Central memory CD4-positive, alpha-beta T cell (primary cell): ENCODE results near the gene JOSD2.

Experiments used
- DNase-seq: peaks from one replicate; pipeline ENCODE4 v3.0.0; 2022
- total RNA-seq, 3 experiments: gene quantifications; one replicate each; lab custom pipeline; 2026; lab: John Stamatoyannopoulos, UW

JOSD2 gene
- total RNA-seq: 3.7 to 15.3 (median 11.0) reads per million in 3 experiments

- peak; percentile 98 for DNase-seq
Measured at GRCh38 chr19:50511069-50511822, at the start of gene JOSD2. JOSD2 (minus strand) TSS chr19:50511191; CDS start chr19:50510431, 760 bp downstream.

- no peak for DNase-seq
Measured at GRCh38 chr19:50559636-50560035, 48.6 kb upstream of the JOSD2 start.

- no peak for DNase-seq
Measured at GRCh38 chr19:50558449-50558848, 47.5 kb upstream of the JOSD2 start.

- DNase-seq: no peak
Measured at GRCh38 chr19:50558039-50558438, 47.0 kb upstream of the JOSD2 start.

DNA sequence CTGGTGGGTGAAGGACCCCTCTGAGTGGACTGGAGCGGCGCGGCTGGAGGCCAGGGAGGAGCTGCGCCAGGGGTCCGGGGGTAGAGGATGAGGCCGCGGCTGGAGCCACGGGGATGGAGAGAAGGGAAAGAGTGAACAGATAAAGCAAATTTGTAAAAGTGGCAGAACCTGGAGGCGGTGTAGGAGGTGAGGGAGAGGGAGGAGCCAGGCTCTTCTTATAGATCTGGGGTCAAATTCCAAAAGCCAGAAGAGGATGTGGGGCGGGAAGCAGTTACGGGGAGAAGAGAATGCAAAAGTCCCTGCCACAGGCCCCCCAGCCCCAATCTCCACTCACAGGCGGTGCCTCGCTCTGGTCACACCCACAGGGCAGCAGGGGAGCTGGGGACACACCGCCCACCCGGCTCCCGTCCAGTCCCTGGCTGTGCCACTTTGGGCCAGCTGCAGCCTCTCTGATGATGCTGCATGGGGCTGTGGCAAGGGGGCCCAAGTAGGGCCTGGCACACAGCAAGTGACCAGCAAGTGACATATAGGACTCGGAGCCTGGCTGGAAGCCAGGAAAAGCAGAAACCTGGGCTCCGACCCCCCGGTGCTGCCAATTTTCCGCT, 46.1 kb upstream of the JOSD2 start:
- no peak for DNase-seq

GRCh38 chr19:50556282-50557008, 45.5 kb upstream of the JOSD2 start:
- DNase-seq: peak; percentile 52

GRCh38 chr19:50555450-50556281, 44.7 kb upstream of the JOSD2 start:
- DNase-seq: no peak

DNA sequence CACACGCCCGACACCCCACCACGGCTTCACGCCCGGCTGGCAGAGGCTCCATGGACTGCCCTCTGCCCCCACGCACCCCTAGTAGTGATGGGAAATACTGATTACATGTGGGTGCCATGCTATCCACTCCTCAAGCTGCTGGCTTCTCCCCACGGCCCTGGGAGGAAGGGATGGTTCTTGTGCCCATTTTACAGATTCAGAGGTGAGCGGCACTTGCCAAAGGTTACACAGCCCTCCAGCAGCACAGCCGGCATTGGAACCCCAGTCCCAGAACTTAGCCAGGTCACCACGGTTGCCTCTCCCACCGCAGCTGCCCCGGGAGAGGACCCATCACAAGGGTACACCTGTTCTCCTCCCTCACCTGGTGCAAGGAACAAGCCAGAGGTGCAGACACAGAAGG, 44.0 kb upstream of the JOSD2 start:
- no peak for DNase-seq

GRCh38 chr19:50554212-50554611, 43.2 kb upstream of the JOSD2 start:
- DNase-seq: no peak

DNA sequence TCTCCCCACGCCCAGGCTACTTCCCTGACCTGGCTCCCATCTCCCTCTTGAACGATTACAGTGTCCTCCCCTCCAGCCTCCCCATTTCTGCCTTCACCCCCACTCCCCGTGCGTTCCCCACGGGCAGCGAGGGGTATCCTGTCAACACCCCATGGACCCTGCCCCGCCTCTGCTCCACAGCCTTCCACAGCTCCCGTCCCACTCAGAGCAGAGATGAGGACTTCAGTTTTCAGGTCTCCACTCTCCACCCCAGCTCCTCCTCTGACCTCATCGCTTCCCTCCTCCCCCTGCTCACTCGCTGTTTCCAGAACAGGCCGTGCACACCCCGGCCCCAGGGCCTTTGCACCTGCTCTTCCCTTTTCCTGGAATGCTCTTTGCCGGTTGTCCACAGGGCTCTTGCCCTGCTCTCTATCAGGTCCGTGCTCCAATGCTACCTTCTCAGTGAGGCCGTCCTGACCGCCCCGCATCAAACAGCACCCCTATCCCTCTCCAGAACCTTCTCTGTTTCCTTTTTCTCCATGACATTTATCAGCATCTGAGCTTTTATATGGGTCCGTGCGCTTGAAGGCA, 42.2 kb upstream of the JOSD2 start:
- no peak for DNase-seq

DNA sequence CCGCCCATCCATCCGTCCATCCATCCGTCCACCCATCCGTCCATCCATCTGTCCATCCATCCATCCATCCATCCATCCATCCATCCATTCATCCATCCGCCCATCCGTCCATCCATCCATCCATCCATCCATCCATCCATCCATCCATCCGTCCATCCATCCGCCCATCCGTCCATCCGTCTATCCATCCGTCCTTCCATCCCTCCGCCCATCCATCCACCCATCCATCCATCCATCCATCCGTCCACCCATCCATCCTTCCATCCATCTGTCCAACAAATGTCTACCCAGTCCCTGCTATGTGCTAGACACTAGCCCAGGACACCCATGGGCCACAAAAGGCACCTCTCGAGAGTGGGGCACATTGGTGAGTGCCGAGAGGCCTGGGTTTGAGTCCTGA, 41.5 kb upstream of the JOSD2 start:
- no peak for DNase-seq

DNA sequence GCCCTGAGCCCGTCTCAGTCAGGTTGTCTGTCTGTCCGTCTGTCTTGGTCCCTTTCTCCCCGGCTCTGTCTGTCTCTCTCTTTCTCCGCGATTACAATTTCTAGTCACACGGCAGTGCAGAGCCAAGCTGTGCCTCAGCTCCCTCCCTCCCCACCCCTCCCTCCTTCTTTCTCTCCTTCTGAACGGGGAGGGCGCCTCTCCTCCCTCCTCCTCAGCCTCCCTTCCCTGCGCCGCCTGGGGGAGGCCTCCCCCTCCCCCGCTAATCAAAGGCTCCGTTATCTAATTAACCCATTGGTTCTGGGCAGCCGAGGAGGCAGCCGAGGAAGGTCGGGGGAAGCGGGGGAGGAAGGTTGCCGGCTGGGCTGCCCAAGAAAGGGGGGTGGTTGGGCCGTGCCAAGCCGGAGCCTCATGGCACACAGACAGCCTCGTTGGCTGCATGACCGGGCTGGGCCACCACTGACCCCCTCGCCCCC, 40.8 kb upstream of the JOSD2 start:
- no peak for DNase-seq

DNA sequence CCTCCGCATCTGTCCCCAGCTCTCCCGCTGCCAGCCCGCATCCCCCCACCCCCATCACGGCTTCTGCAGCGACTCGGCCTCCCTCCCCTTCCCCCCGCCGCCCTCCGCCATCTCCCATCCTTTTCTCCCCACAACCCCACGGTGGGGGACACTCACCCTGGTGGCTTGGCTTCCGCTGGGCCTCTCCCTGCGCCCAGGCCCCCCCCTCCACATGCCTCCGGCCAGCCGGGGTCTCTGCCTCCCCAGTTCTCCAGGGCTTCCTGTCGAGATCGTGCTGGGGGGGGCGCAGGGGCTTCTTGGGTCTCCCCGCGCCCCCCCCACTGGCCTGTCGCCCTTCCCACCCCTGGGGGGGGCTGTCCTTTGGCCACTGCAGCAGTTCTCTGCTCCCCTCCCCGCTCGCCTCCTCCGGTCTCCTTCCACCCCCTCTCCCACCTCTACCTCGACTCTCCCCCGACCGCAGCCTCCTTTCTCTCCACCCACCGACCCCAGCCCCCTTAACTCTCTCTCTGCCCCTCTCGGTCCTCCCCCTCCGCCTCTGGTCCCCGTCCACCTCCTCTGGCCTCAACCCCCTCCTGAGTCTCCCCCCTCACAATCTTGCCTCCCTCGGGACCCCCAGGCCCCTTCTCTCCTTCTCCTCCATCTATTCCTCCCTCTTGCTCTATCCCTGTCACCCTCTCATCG, 40.2 kb upstream of the JOSD2 start:
- DNase-seq: no peak

- DNase-seq: no peak
Measured at GRCh38 chr19:50550594-50550966, 39.6 kb upstream of the JOSD2 start.

DNA sequence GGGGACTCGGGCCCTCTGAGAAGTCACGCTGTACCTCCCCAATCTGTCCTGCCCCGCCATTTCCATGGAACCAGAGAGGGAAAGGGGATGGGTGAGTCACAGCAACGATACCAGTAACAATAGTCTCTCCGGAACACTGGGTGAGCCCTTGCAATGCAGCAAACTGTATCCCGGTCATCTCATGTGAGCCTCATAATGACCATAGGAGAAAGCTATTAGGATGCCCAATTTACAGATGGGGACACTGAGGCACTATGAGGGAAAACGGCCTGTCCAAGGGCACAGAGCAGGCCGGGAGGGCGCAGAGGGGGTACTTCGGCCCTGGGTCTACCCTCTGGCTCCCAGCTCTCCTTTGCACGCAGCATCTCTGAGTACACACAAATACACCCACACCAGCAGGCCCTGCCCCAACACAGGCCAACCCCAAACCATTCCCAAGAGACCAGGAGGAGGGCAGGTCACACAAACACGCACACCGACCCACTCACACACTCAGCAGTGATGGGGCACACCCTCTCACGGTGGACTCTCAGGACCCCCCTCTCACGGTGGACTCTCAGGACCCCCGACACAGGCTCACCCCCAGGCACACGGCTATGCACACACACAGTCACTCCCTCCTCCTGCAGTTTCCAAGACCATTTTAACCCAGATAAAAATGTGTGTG, 39.1 kb upstream of the JOSD2 start:
- DNase-seq: no peak

DNA sequence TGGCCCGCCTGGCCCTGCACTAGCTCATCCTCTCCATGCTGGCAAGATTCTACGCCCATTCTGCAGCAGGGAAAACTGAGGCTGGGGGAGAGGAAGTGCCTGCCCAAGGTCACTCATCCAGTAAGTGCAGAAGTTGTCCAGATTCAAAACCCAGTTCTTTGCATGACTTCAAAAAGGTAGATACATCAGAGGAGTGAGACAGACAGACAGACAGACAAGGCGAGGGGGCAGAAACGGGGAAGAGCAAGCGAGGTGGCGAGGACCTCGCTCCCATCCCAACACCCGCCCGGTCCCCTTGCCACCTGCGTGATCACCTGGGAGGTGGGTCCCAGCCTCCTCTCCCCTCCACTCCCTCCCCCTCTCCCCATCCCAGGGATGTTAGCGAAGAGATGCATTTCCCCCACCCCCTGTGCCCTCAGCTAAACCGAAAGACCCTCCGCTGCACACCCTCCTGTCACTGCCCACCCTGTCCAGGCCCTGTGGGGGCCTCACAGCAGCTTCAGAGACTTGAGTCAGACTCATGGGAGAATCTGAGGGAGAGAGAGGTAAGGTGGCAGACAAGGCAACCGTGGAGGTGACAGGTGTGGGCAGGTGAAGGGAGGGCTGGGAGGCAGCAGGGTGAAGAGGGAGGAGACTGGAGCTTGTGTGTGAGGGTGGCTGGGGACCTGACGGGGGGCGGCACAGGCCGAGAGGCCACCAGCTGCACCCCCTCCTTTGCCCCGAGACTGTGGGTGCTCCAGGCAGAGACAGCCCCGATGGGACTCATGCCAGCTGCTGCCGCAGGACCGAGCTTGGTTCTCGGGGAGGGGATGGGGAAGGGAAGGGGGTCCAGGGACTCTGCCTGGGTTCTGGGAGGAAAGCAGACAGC, 38.3 kb upstream of the JOSD2 start:
- no peak for DNase-seq

- no peak for DNase-seq
Measured at GRCh38 chr19:50548191-50549058, 37.4 kb upstream of the JOSD2 start.

- DNase-seq: no peak
Measured at GRCh38 chr19:50547385-50548190, 36.6 kb upstream of the JOSD2 start.
